WTC11 (cell line): Measurements from ENCODE around the gene ARMC8. TPM values are rescaled to one million over a fixed set of nuclear protein-coding genes. Genes with fewer than 3 reads are reported as not detected.

Experiments
- ATAC-seq: fragments of 200-7000 bp; cut with Tn5 transposase; 2 replicates; pipeline ENCODE4 v1.10.0; 2021; ENCODE audit warnings: mild to moderate bottlenecking, moderate library complexity
- CTCF ChIA-PET: fragments of 300-600 bp; sonication (Branson Sonifier 250); formaldehyde crosslinking; loops from one replicate; lab custom pipeline; 2021; ENCODE audit warnings: antibody characterized with exemption; lab: Charles Lee
- POLR2A ChIA-PET: fragments of 350-600 bp; sonication (Branson Sonifier 250); formaldehyde crosslinking; loops from one replicate; lab custom pipeline; 2021; ENCODE audit warnings: antibody characterized with exemption; lab: Charles Lee
- DNase-seq: peaks from one replicate; pipeline ENCODE4 v3.0.0; 2021; ENCODE audit warnings: low spot score
- H3K27ac Mint-ChIP-seq: 2 replicates; pipeline ENCODE4 v1.8.0; 2021; ENCODE audit warnings: mixed read lengths
- H3K27me3 Mint-ChIP-seq: 2 replicates; pipeline ENCODE4 v1.8.0; 2021; ENCODE audit warnings: low read depth, mild to moderate bottlenecking, moderate library complexity, mixed read lengths
- H3K36me3 Mint-ChIP-seq: 2 replicates; pipeline ENCODE4 v1.8.0; 2021; ENCODE audit warnings: mixed read lengths
- H3K4me1 Mint-ChIP-seq: 2 replicates; pipeline ENCODE4 v1.8.0; 2022; ENCODE audit warnings: mixed read lengths
- H3K4me3 Mint-ChIP-seq: 2 replicates; pipeline ENCODE4 v1.8.0; 2021; ENCODE audit warnings: mild to moderate bottlenecking, moderate library complexity, mixed read lengths
- H3K9me3 Mint-ChIP-seq: 2 replicates; pipeline ENCODE4 v1.8.0; 2021; ENCODE audit warnings: mixed read lengths
- FOXJ3 ChIP-seq: sonication (generic); formaldehyde crosslinking; IDR thresholded peaks from 2 replicates; pipeline ENCODE4 v1.9.0; 2021; ENCODE audit warnings: missing genetic modification reagents, mild to moderate bottlenecking, borderline replicate concordance
- GABPB1 ChIP-seq: sonication (generic); formaldehyde crosslinking; IDR thresholded peaks from 2 replicates; pipeline ENCODE4 v1.8.1; 2023; ENCODE audit warnings: mild to moderate bottlenecking, missing genetic modification reagents
- IRF2 ChIP-seq: sonication (generic); formaldehyde crosslinking; IDR thresholded peaks from 2 replicates; pipeline ENCODE4 v1.8.0; 2022; ENCODE audit warnings: low read depth, missing genetic modification reagents, borderline replicate concordance
- MXD4 ChIP-seq: fragments of 250-450 bp; sonication (Bioruptor Pico); IDR thresholded peaks from 2 replicates; pipeline ENCODE4 v1.8.0; 2021; ENCODE audit warnings: mild to moderate bottlenecking, moderate library complexity, borderline replicate concordance
- SMAD3 ChIP-seq: sonication (generic); formaldehyde crosslinking; IDR thresholded peaks from 2 replicates; pipeline ENCODE4 v1.8.0; 2022; ENCODE audit warnings: missing genetic modification reagents, mild to moderate bottlenecking, borderline replicate concordance
- TP53 ChIP-seq: sonication (generic); formaldehyde crosslinking; IDR thresholded peaks from 2 replicates; pipeline ENCODE4 v1.8.1; 2023; ENCODE audit warnings: mild to moderate bottlenecking, missing genetic modification reagents
- ZNF138 ChIP-seq: sonication (generic); formaldehyde crosslinking; conservative IDR thresholded peaks from 2 replicates; pipeline ENCODE4 v1.8.1; 2022; ENCODE audit warnings: mild to moderate bottlenecking, moderate library complexity, missing genetic modification reagents
- ZNF219 ChIP-seq: sonication (generic); formaldehyde crosslinking; IDR thresholded peaks from 2 replicates; pipeline ENCODE4 v1.8.0; 2023; ENCODE audit warnings: missing genetic modification reagents, mild to moderate bottlenecking, borderline replicate concordance
- ZNF263 ChIP-seq: sonication (generic); formaldehyde crosslinking; IDR thresholded peaks from 2 replicates; pipeline ENCODE4 v1.8.1; 2022; ENCODE audit warnings: low read depth, mild to moderate bottlenecking, moderate library complexity, missing genetic modification reagents
- total RNA-seq: library from RNA; stranded (reverse); gene quantifications from 3 replicates; pipeline ENCODE4 v1.2.3, GENCODE V29; 2021
- TF ChIP-seq, protein P1 (sequence below): sonication (generic); formaldehyde crosslinking; conservative IDR thresholded peaks from 2 replicates; pipeline ENCODE4 v1.8.1; 2023; ENCODE audit warnings: mild to moderate bottlenecking, low read depth, missing genetic modification reagents, moderate library complexity
- TF ChIP-seq, protein P2 (sequence below): sonication (generic); formaldehyde crosslinking; IDR thresholded peaks from 2 replicates; pipeline ENCODE4 v1.8.0; 2023; ENCODE audit warnings: missing genetic modification reagents, mild to moderate bottlenecking, borderline replicate concordance
- TF ChIP-seq, protein P3 (sequence below): sonication (generic); formaldehyde crosslinking; IDR thresholded peaks from 2 replicates; pipeline ENCODE4 v1.8.1; 2023; ENCODE audit warnings: mild to moderate bottlenecking, missing genetic modification reagents, moderate library complexity
- TF ChIP-seq, protein P4 (sequence below): fragments of 250-450 bp; sonication (Bioruptor Pico); IDR thresholded peaks from 2 replicates; pipeline ENCODE4 v1.9.0; 2021; ENCODE audit warnings: mild to moderate bottlenecking
- TF ChIP-seq, protein P5 (sequence below): fragments of 250-450 bp; sonication (Bioruptor Pico); IDR thresholded peaks from 2 replicates; pipeline ENCODE4 v1.9.0; 2021; ENCODE audit warnings: mild to moderate bottlenecking, borderline replicate concordance
- TF ChIP-seq, protein P6 (sequence below): sonication (generic); formaldehyde crosslinking; IDR thresholded peaks from 2 replicates; pipeline ENCODE4 v1.8.1; 2022; ENCODE audit warnings: mild to moderate bottlenecking, moderate library complexity, missing genetic modification reagents

Gene ARMC8
- total RNA-seq, 1 experiment from 2014 or later, result 44.9 TPM

DNA sequence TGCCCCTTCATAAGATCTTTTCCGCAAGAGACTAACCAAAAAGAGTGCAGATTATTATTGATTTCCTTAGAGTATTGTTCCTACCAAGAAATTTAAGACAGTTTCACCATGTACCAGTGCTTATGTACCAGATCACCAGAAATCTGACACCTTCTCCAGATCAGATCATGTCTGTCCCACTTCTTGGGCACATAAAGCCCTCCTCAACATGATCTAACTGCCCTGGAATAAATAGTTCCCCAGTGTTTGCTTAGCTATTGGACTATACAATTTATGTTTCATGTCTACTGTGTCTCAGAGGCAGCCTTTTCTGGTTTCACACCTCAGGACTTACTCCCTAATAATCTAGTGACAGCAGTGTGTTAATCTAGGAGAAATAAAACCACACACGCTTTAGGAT is 95.7 kb downstream of the ARMC8 start (continued):
- TF ChIP-seq, protein P1, sequence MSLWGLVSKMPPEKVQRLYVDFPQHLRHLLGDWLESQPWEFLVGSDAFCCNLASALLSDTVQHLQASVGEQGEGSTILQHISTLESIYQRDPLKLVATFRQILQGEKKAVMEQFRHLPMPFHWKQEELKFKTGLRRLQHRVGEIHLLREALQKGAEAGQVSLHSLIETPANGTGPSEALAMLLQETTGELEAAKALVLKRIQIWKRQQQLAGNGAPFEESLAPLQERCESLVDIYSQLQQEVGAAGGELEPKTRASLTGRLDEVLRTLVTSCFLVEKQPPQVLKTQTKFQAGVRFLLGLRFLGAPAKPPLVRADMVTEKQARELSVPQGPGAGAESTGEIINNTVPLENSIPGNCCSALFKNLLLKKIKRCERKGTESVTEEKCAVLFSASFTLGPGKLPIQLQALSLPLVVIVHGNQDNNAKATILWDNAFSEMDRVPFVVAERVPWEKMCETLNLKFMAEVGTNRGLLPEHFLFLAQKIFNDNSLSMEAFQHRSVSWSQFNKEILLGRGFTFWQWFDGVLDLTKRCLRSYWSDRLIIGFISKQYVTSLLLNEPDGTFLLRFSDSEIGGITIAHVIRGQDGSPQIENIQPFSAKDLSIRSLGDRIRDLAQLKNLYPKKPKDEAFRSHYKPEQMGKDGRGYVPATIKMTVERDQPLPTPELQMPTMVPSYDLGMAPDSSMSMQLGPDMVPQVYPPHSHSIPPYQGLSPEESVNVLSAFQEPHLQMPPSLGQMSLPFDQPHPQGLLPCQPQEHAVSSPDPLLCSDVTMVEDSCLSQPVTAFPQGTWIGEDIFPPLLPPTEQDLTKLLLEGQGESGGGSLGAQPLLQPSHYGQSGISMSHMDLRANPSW (CRISPR knock-in tag), result no peak
- TF ChIP-seq ZNF219 (CRISPR knock-in tag) (no peak), MXD4 (CRISPR knock-in tag) (no peak), SMAD3 (no peak), GABPB1 (no peak), TP53 (CRISPR knock-in tag) (no peak), ZNF138 (CRISPR knock-in tag) (no peak), FOXJ3 (CRISPR knock-in tag) (no peak), IRF2 (CRISPR knock-in tag) (no peak), ZNF263 (no peak)
- TF ChIP-seq, protein P2, sequence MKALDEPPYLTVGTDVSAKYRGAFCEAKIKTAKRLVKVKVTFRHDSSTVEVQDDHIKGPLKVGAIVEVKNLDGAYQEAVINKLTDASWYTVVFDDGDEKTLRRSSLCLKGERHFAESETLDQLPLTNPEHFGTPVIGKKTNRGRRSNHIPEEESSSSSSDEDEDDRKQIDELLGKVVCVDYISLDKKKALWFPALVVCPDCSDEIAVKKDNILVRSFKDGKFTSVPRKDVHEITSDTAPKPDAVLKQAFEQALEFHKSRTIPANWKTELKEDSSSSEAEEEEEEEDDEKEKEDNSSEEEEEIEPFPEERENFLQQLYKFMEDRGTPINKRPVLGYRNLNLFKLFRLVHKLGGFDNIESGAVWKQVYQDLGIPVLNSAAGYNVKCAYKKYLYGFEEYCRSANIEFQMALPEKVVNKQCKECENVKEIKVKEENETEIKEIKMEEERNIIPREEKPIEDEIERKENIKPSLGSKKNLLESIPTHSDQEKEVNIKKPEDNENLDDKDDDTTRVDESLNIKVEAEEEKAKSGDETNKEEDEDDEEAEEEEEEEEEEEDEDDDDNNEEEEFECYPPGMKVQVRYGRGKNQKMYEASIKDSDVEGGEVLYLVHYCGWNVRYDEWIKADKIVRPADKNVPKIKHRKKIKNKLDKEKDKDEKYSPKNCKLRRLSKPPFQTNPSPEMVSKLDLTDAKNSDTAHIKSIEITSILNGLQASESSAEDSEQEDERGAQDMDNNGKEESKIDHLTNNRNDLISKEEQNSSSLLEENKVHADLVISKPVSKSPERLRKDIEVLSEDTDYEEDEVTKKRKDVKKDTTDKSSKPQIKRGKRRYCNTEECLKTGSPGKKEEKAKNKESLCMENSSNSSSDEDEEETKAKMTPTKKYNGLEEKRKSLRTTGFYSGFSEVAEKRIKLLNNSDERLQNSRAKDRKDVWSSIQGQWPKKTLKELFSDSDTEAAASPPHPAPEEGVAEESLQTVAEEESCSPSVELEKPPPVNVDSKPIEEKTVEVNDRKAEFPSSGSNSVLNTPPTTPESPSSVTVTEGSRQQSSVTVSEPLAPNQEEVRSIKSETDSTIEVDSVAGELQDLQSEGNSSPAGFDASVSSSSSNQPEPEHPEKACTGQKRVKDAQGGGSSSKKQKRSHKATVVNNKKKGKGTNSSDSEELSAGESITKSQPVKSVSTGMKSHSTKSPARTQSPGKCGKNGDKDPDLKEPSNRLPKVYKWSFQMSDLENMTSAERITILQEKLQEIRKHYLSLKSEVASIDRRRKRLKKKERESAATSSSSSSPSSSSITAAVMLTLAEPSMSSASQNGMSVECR (CRISPR knock-in tag), result no peak
- TF ChIP-seq, protein P3, sequence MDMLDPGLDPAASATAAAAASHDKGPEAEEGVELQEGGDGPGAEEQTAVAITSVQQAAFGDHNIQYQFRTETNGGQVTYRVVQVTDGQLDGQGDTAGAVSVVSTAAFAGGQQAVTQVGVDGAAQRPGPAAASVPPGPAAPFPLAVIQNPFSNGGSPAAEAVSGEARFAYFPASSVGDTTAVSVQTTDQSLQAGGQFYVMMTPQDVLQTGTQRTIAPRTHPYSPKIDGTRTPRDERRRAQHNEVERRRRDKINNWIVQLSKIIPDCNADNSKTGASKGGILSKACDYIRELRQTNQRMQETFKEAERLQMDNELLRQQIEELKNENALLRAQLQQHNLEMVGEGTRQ, result no peak
- TF ChIP-seq, protein P4, sequence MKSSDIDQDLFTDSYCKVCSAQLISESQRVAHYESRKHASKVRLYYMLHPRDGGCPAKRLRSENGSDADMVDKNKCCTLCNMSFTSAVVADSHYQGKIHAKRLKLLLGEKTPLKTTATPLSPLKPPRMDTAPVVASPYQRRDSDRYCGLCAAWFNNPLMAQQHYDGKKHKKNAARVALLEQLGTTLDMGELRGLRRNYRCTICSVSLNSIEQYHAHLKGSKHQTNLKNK (CRISPR knock-in tag), result no peak
- TF ChIP-seq, protein P5, sequence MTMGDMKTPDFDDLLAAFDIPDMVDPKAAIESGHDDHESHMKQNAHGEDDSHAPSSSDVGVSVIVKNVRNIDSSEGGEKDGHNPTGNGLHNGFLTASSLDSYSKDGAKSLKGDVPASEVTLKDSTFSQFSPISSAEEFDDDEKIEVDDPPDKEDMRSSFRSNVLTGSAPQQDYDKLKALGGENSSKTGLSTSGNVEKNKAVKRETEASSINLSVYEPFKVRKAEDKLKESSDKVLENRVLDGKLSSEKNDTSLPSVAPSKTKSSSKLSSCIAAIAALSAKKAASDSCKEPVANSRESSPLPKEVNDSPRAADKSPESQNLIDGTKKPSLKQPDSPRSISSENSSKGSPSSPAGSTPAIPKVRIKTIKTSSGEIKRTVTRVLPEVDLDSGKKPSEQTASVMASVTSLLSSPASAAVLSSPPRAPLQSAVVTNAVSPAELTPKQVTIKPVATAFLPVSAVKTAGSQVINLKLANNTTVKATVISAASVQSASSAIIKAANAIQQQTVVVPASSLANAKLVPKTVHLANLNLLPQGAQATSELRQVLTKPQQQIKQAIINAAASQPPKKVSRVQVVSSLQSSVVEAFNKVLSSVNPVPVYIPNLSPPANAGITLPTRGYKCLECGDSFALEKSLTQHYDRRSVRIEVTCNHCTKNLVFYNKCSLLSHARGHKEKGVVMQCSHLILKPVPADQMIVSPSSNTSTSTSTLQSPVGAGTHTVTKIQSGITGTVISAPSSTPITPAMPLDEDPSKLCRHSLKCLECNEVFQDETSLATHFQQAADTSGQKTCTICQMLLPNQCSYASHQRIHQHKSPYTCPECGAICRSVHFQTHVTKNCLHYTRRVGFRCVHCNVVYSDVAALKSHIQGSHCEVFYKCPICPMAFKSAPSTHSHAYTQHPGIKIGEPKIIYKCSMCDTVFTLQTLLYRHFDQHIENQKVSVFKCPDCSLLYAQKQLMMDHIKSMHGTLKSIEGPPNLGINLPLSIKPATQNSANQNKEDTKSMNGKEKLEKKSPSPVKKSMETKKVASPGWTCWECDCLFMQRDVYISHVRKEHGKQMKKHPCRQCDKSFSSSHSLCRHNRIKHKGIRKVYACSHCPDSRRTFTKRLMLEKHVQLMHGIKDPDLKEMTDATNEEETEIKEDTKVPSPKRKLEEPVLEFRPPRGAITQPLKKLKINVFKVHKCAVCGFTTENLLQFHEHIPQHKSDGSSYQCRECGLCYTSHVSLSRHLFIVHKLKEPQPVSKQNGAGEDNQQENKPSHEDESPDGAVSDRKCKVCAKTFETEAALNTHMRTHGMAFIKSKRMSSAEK (CRISPR knock-in tag), result no peak

DNA sequence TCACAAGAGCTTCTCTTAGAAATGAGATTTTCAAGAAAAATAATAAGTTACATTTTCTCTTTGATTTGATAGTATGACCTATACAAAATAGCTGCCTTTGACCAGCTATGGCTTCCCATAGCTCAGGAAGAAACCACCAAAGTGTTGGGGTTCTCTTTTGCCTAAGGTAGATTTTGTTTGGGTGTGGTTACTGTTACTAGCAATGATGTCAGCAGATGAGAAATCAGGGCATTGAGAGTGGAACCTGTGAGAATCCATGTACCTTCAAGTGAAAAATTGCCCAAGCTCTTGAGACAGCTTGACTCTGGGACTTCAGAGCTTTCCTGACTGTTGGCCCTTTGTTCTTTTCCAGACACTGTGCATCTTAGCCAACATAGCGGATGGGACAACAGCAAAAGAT is 97.0 kb downstream of the ARMC8 start:
- Mint-ChIP-seq H3K4me3 (no peak overlapping the region), H3K27ac (no peak overlapping the region), H3K9me3 (no peaks in the 10 kb centered on the region), H3K27me3 (no peaks in the 10 kb centered on the region), H3K36me3 (peaks cover 3% of the 10 kb centered on the region), H3K4me1 (no peaks in the 10 kb centered on the region)
- TF ChIP-seq MXD4 (CRISPR knock-in tag), result no peak
- TF ChIP-seq, protein P6, sequence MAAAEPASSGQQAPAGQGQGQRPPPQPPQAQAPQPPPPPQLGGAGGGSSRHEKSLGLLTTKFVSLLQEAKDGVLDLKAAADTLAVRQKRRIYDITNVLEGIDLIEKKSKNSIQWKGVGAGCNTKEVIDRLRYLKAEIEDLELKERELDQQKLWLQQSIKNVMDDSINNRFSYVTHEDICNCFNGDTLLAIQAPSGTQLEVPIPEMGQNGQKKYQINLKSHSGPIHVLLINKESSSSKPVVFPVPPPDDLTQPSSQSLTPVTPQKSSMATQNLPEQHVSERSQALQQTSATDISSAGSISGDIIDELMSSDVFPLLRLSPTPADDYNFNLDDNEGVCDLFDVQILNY (CRISPR knock-in tag), result no peak
- POLR2A ChIA-PET, result no interaction called here
- ATAC-seq (no peak), DNase-seq (no peak)
- CTCF ChIA-PET, result interaction anchor here (0.6 to 1.9 kb wide), 5 partner anchors 18 to 134 kb away, joined by 3 to 6 read pairs (median 4); partner anchors contain the start of gene MRAS
